ENCODE results near the gene S1PR2. TPM values are rescaled to one million over a fixed set of nuclear protein-coding genes. Genes with fewer than 3 reads are reported as not detected.
"Not testable (repeated sequence)": the region's sequence is repeated elsewhere in the genome, so short reads cannot be mapped to it uniquely, and the experiment has no call there.

S1PR2 gene
- total RNA-seq, 4 donors from 2014 or later, result 1.6 to 6.1 (median 3.3) TPM

DNA sequence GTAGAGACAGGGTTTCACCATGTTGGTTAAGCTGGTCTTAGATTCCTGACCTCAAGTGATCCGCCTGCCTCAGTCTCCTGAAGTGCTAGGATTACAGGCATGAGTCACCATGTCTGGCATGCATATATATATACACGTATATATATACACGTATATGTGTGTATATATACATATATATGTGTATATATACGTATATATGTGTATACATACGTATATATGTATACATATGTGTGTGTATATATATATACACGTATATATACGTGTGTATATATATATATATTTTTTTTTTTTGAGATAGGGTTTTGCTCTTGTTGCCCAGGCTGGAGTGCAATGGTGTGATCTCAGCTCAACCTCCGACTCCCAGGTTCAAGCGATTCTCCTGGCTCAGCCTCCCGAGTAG is 48.3 kb downstream of the S1PR2 start:
- Histone ChIP-seq H3K9me3 (no peaks in the 10 kb centered on the region), H3K4me1 (peaks cover 3 to 13% (median 12%) of the 10 kb centered on the region in 3 donors), H3K27me3 (no peaks in the 10 kb centered on the region), H3K36me3 (peaks cover 3 to 75% (median 5%) of the 10 kb centered on the region in 3 donors), H3K4me3 (no peak overlapping the region), H3K27ac (no peak overlapping the region)
- TF ChIP-seq CTCF (IDR thresholded peaks at IDR 0.05), result no peak
- no peak for TF ChIP-seq POLR2A (IDR thresholded peaks at IDR 0.05)
- intact Hi-C loops (cut with DNase I), result no loop called here
- WGBS, 2 donors, result 78 to 84% methylated on average over 10 of the region's 10 CpGs
- DNase-seq, result no peak

DNA sequence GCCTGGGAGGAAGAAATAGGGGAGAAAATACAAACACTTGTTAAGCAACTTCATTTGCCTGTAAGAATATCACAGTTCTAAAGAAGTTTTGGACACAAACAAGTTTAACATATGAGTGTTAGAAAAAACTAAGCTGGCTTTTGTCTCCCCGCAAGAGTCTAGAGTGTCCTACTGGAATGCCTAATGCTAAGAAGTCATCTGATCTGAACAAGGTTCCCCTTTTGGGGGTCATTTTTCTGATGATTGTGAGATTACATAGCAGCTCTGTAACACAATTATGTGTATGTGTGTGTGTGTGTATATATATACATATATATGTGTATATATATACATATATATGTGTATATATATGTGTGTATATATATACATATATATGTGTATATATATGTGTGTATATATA is 49.1 kb downstream of the S1PR2 start:
- no peak for DNase-seq
- Histone ChIP-seq H3K27me3 (no peaks in the 10 kb centered on the region), H3K27ac (no peak overlapping the region), H3K36me3 (peaks cover 3 to 75% (median 5%) of the 10 kb centered on the region in 3 donors), H3K4me3 (no peak overlapping the region), H3K9me3 (no peaks in the 10 kb centered on the region), H3K4me1 (peaks cover 3 to 13% (median 12%) of the 10 kb centered on the region in 3 donors)
- intact Hi-C loops (cut with DNase I), result no loop called here
- 84 to 93% methylated on average over 1 of the region's 1 CpG for whole genome bisulfite sequencing, 2 donors
- no peak for TF ChIP-seq CTCF (IDR thresholded peaks at IDR 0.05)
- no peak for TF ChIP-seq POLR2A (IDR thresholded peaks at IDR 0.05)

- intact Hi-C loops (cut with DNase I), result no loop called here
- no peak overlapping the region for H3K4me3 ChIP-seq
- peaks cover 3 to 75% (median 5%) of the 10 kb centered on the region in 3 donors for H3K36me3 ChIP-seq
- DNase-seq, result no peak
- H3K4me1 ChIP-seq, result peaks cover 3 to 13% (median 12%) of the 10 kb centered on the region in 3 donors
- 69 to 81% methylated on average over 7 of the region's 7 CpGs for WGBS, 2 donors
- TF ChIP-seq CTCF (IDR thresholded peaks at IDR 0.05), result no peak
- no peak for TF ChIP-seq POLR2A (IDR thresholded peaks at IDR 0.05)
- no peak overlapping the region for H3K27ac ChIP-seq
- H3K27me3 ChIP-seq, result no peaks in the 10 kb centered on the region
- H3K9me3 ChIP-seq, result no peaks in the 10 kb centered on the region
Observed at GRCh38 chr19:10180459-10180858, 50.7 kb downstream of the S1PR2 start.

- intact Hi-C loops (cut with DNase I); H3K27me3 ChIP-seq; H3K27ac ChIP-seq; H3K4me3 ChIP-seq; H3K9me3 ChIP-seq; DNase-seq: not testable (repeated sequence)
- 94 to 95% methylated on average over 5 to 6 of the region's 6 CpGs for WGBS, 2 donors
- Histone ChIP-seq H3K36me3 (peaks cover 3 to 75% (median 5%) of the 10 kb centered on the region in 3 donors), H3K4me1 (peaks cover 3 to 12% (median 10%) of the 10 kb centered on the region in 3 donors)
Observed at GRCh38 chr19:10180024-10180423, 51.1 kb downstream of the S1PR2 start.

GRCh38 chr19:10173527-10173926 is 57.6 kb downstream of the S1PR2 start:
- no peak overlapping the region for H3K27ac ChIP-seq
- no peaks in the 10 kb centered on the region for H3K27me3 ChIP-seq
- no peaks in the 10 kb centered on the region for H3K9me3 ChIP-seq
- no peaks in the 10 kb centered on the region for H3K4me1 ChIP-seq
- H3K4me3 ChIP-seq, result no peak overlapping the region
- H3K36me3 ChIP-seq, result peaks cover 0 to 99% (median 22%) of the 10 kb centered on the region in 3 donors
- WGBS, 2 donors, result 46 to 54% methylated on average over 8 to 9 of the region's 9 CpGs
- TF ChIP-seq CTCF (IDR thresholded peaks at IDR 0.05) (no peak), POLR2A (IDR thresholded peaks at IDR 0.05) (no peak)
- intact Hi-C loops (cut with DNase I), result no loop called here
- no peak for DNase-seq

Small RNA genes lying within 50 kb of the gene (small RNA-seq; reads per million reads assigned to genes)
- gene MIR4322, result 0 reads per million in 4 donors

Other genes with a start within 250 kb of the S1PR2 start
- gene COL5A3, start 220.8 kb downstream of the S1PR2 start, total RNA-seq, result 1 to 10 TPM; 3.7 to 7.4 (median 5.2) TPM
- gene RDH8, start 217.8 kb downstream of the S1PR2 start, total RNA-seq, result not detected
- 10 to 100 TPM in 3 of 4 donors, 1 to 10 TPM in 1; 10.0 to 23.7 (median 14.7) TPM for gene SHFL, start 145.0 kb downstream of the S1PR2 start, total RNA-seq
- under 1 TPM in 1 of 4 donors, not detected in 3; 0.42 TPM for gene ANGPTL6, start 128.7 kb downstream of the S1PR2 start, total RNA-seq
- gene PPAN, start 125.0 kb downstream of the S1PR2 start, total RNA-seq, result 10 to 100 TPM; 31.9 to 56.1 (median 39.6) TPM
- gene P2RY11, start 119.6 kb downstream of the S1PR2 start, total RNA-seq, result 1 to 10 TPM; 2.9 to 9.2 (median 5.8) TPM
- gene EIF3G, start 111.4 kb downstream of the S1PR2 start, total RNA-seq, result 100 to 1,000 TPM; 146 to 253 (median 183) TPM
- 10 to 100 TPM; 29.5 to 80.6 (median 48.4) TPM for gene DNMT1, start 36.4 kb downstream of the S1PR2 start, total RNA-seq
- 100 to 1,000 TPM in 2 of 4 donors, 10 to 100 TPM in 2; 77.6 to 105 (median 92.6) TPM for gene MRPL4, start 20.9 kb upstream of the S1PR2 start, total RNA-seq
- gene ICAM1, start 39.8 kb upstream of the S1PR2 start, total RNA-seq, result 10 to 100 TPM in 1 of 4 donors, 1 to 10 TPM in 3; 5.4 to 26.4 (median 7.7) TPM
- gene ICAM4, start 55.6 kb upstream of the S1PR2 start, total RNA-seq, result under 1 TPM in 2 of 4 donors, not detected in 2; 0.29 to 0.76 TPM
- 1 to 10 TPM in 2 of 4 donors, under 1 TPM in 1, not detected in 1; 0.12 to 1.6 (median 1.3) TPM for gene ICAM5, start 58.6 kb upstream of the S1PR2 start, total RNA-seq
- gene ZGLP1, start 78.5 kb upstream of the S1PR2 start, total RNA-seq, result 1 to 10 TPM in 2 of 4 donors, under 1 TPM in 2; 0.79 to 1.5 (median 1.2) TPM
- 10 to 100 TPM in 2 of 4 donors, 1 to 10 TPM in 2; 8.0 to 20.7 (median 12.3) TPM for gene FDX2, start 84.7 kb upstream of the S1PR2 start, total RNA-seq
- gene RAVER1, start 102.2 kb upstream of the S1PR2 start, total RNA-seq, result 10 to 100 TPM; 13.8 to 26.8 (median 19.7) TPM
- 10 to 100 TPM in 1 of 4 donors, 1 to 10 TPM in 3; 4.3 to 22.7 (median 8.0) TPM for gene ICAM3, start 108.3 kb upstream of the S1PR2 start, total RNA-seq
- 10 to 100 TPM; 41.8 to 74.2 (median 50.7) TPM for gene TYK2, start 149.2 kb upstream of the S1PR2 start, total RNA-seq
- gene CDC37, start 172.2 kb upstream of the S1PR2 start, total RNA-seq, result 100 to 1,000 TPM; 128 to 171 (median 152) TPM
- 1 to 10 TPM in 3 of 4 donors, under 1 TPM in 1; 0.87 to 7.1 (median 2.3) TPM for gene PDE4A, start 189.2 kb upstream of the S1PR2 start, total RNA-seq

Measured in esophagus squamous epithelium (tissue), 5 donors.